Heart right ventricle (tissue), 16 donors: ENCODE measurements around the gene USHBP1. TPM values are rescaled to one million over a fixed set of nuclear protein-coding genes. Genes with fewer than 3 reads are reported as not detected.

Experiments used
- ATAC-seq, 8 donors: fragments of 200-7000 bp; cut with Tn5 transposase; one replicate each; pipeline ENCODE4 v1.9.1; 2020; ENCODE audit warnings: mild to moderate bottlenecking in 8 of 8, moderate library complexity in 8 of 8, moderate number of reproducible peaks in 1 of 8
- DNase-seq, 2 donors: peaks; one replicate each; pipeline ENCODE4 v3.0.0-alpha.2; 2020
- H3K27ac ChIP-seq, 10 donors: fragments of 200-600 bp; sonication (generic) in 2 of 10; one replicate each; pipeline versions ENCODE4 v1.5.0 to v1.8.0; 2020 to 2022; ENCODE audit warnings: mild to moderate bottlenecking in 3 of 10
- H3K27me3 ChIP-seq, 7 donors: fragments of 200-600 bp; one replicate each; pipeline ENCODE4 v1.8.0; 2021 to 2022; ENCODE audit warnings: mild to moderate bottlenecking in 2 of 7
- H3K36me3 ChIP-seq, 9 donors: fragments of 200-600 bp; sonication (generic) in 1 of 9; one replicate each; pipeline versions ENCODE4 v1.5.0 to v1.8.0; 2020 to 2022; ENCODE audit warnings: mild to moderate bottlenecking in 2 of 9
- H3K4me1 ChIP-seq, 9 donors: fragments of 200-600 bp; sonication (generic) in 1 of 9; one replicate each; pipeline versions ENCODE4 v1.5.0 to v1.8.0; 2020 to 2022; ENCODE audit warnings: mild to moderate bottlenecking in 4 of 9
- H3K4me3 ChIP-seq, 10 donors: fragments of 200-600 bp; sonication (generic) in 2 of 10; one replicate each; pipeline versions ENCODE4 v1.5.0 to v1.8.0; 2020 to 2022; ENCODE audit warnings: mild to moderate bottlenecking in 7 of 10, moderate library complexity in 2 of 10
- H3K9me3 ChIP-seq, 11 donors: fragments of 200-600 bp in 10 of 11; sonication (generic) in 2 of 11; one replicate each; pipeline versions ENCODE4 v1.5.0 to v1.8.0; 2013 to 2022; ENCODE audit warnings: mild to moderate bottlenecking in 2 of 11, control low read depth in 1 of 11, moderate library complexity in 1 of 11
- WGBS, 2 donors: extraction: QIAGEN DNeasy Blood & Tissue Kit; methylation state at CpG; one replicate each; pipeline ENCODE4 v1.1.7; 2013; ENCODE audit warnings: inconsistent platforms in 1 of 2; 5-methylcytosine and 5-hydroxymethylcytosine counted together
- intact Hi-C, 10 donors: fragments of 100-400 bp; cut with DNase I; formaldehyde crosslinking; loops; one replicate each; pipeline versions ENCODE4 v1.11.1 to v1.14.2; 2022
- polyA plus RNA-seq, 2 donors: library from polyadenylated mRNA; stranded (reverse); fragments of 200-250 nt; gene quantifications; one replicate each; pipeline ENCODE4 v1.2.3, GENCODE V29; 2013
- total RNA-seq, 10 donors: library from RNA; stranded (reverse); fragmentation: NEBNext Ultra II Directional in 3 of 10; extraction: Animal tissue kit (Norgen Biotek cat#: 25700) in 3 of 10; gene quantifications; one replicate each; pipeline versions ENCODE4 v1.2.1 to v1.2.4, GENCODE V29; 2021 to 2023
- TF ChIP-seq, protein P1 (sequence below), 9 donors: fragments of 200-600 bp; sonication (generic) in 2 of 9; IDR thresholded peaks; one replicate each; pipeline versions ENCODE4 v1.5.0 to v1.8.0; 2021 to 2022; ENCODE audit warnings: antibody characterized with exemption in 9 of 9, mild to moderate bottlenecking in 5 of 9, moderate library complexity in 1 of 9
- donor health status: Arrhythmogenic right ventricular cardiomyopathy.
- donor health status: ischemic (EF 13 %, LVEDD 7.1; RV severe dilation, severe dysfunction).
- donor health status: healthy with polysubstance abuse.
- donor health status: DM: no; HTN: yes; CAD: no.
- donor health status: DM: no; HTN: no; CAD: no.
- donor health status: ischemic (EF 25% LVEDD 6.9; RV normal size, moderate dysfunction).
- donor health status: ischemic (EF 25% LVEDD 5.7; RV mildly dilated, moderate dysfunction).
- donor health status: healthy.
- donor health status: DM: yes; HTN: yes; CAD: no.
- donor health status: Ischemic cardiomyopathy.
- donor health status: ischemic (EF 35%, LVEDD 5.7; RV mildly dilated, moderate dysfunction).
- donor health status: nonischemic (EF 11% LVEDD 7.7; RV severe dilation, severe dysfunction).
- donor health status: DM: yes; HTN: yes; CAD: no.
- donor health status: PGD.
- donor health status: ischemic (EF 29% LVEDD 5.4; RV normal size, mild dysfunction).
- donor health status: nonischemic (EF 23%, LVEDD 6.1; RV moderate dilation, normal function).

Gene USHBP1
- total and polyA plus RNA-seq, 12 donors, result 3.4 to 30.9 (median 7.1) TPM

DNA sequence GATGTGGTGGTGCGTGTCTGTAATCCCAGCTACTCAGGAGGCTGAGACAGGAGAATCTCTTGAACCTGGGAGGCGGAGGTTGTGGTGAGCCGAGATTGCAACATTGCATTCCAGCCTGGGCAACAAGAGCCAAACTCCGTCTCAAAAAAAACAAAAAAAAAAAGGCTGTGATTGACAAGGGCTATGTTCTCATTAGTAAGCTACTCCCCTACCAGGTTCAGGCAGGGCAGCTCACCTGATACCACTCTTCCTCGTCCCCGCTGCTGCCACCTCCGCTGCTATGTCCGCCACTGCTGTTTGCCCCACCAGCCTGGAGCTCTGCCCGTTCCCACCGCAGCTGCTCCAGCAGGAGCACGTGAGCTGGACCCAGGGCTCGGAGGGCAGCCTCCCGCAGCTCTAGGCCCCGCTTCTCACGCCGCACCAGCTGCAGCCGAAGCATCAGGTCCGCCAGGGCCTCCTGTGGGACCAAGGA is 9.4 kb downstream of the USHBP1 start:
- H3K27me3 ChIP-seq, result no peaks in the 10 kb centered on the region
- TF ChIP-seq, protein P1, sequence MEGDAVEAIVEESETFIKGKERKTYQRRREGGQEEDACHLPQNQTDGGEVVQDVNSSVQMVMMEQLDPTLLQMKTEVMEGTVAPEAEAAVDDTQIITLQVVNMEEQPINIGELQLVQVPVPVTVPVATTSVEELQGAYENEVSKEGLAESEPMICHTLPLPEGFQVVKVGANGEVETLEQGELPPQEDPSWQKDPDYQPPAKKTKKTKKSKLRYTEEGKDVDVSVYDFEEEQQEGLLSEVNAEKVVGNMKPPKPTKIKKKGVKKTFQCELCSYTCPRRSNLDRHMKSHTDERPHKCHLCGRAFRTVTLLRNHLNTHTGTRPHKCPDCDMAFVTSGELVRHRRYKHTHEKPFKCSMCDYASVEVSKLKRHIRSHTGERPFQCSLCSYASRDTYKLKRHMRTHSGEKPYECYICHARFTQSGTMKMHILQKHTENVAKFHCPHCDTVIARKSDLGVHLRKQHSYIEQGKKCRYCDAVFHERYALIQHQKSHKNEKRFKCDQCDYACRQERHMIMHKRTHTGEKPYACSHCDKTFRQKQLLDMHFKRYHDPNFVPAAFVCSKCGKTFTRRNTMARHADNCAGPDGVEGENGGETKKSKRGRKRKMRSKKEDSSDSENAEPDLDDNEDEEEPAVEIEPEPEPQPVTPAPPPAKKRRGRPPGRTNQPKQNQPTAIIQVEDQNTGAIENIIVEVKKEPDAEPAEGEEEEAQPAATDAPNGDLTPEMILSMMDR (IDR thresholded peaks at IDR 0.05), result no peak
- no peak overlapping the region for H3K4me3 ChIP-seq
- peaks cover 0 to 16% (median 6%) of the 10 kb centered on the region in 11 donors for H3K9me3 ChIP-seq
- 73 to 75% methylated on average over 18 of the region's 18 CpGs for WGBS, 2 donors
- intact Hi-C loops, result no loop called here
- peaks cover 0 to 90% (median 0%) of the 10 kb centered on the region in 9 donors for H3K36me3 ChIP-seq
- DNase-seq (no peak), ATAC-seq (no peak)
- no peaks in the 10 kb centered on the region for H3K4me1 ChIP-seq
- no peak overlapping the region for H3K27ac ChIP-seq

DNA sequence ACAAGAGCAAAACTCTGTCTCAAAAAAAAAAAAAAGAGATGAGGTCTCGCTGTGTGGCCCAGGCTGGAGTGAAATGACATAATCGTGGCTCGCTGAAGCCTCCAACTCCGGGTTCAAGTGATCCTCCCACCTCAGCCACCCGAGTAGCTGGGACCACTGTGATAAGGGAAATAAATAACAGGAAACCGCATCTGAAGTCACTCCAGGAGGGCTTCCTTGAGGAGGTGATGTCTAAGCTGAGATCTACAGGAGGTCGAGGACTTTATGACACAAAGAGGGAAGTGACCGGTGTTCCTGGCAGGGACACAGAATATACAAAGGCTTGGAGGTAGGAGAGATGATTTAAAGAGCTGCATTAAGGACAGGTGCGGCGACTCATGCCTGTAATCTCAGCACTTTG is 9.9 kb downstream of the USHBP1 start:
- WGBS, 2 donors, result 82 to 85% methylated on average over 10 of the region's 10 CpGs
- H3K27me3 ChIP-seq, result no peaks in the 10 kb centered on the region
- DNase-seq (no peak), ATAC-seq (no peak)
- TF ChIP-seq, protein P1 (IDR thresholded peaks at IDR 0.05), result no peak
- H3K9me3 ChIP-seq, result peaks cover 0 to 11% (median 6%) of the 10 kb centered on the region in 11 donors
- no peak overlapping the region for H3K4me3 ChIP-seq
- no peak overlapping the region for H3K27ac ChIP-seq
- intact Hi-C loops, result no loop called here
- no peaks in the 10 kb centered on the region for H3K4me1 ChIP-seq
- H3K36me3 ChIP-seq, result peaks cover 0 to 90% (median 0%) of the 10 kb centered on the region in 9 donors

DNA sequence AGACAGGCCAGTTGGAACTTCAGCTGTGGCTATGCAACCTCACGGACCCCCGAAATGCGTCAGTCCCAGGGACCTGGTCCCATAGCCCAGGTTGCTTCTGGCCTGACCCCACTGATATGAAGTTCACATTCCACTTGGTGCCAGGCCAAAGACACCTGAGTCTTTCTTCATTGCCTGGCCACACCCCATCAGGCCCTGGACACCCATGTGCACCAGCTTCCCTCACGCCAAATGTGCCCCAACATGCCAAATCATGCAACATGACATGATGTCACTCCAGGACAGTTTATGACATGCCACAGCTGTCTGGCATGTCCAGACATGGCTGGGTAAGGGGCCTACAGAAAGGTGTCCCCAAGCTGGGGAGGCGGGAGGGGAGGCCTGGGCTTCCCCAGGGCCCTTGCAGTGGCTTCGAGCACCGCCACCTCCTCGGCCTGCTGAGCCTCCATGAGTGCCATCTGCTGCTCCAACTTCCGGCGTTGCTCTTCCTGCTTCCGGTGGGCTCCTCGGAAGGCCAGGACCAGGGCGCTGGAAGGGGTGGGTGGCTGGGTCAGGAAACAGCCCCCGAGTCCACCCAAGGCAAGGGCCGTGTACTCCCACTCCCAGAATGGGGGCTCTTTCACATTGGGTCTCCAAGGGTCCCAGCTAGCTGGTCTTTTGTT is 14.5 kb downstream of the USHBP1 start:
- intact Hi-C loops, result no loop called here
- peaks cover 8 to 20% (median 14%) of the 10 kb centered on the region in 9 donors for H3K4me1 ChIP-seq
- TF ChIP-seq, protein P1 (IDR thresholded peaks at IDR 0.05), result no peak
- no peak for ATAC-seq
- H3K9me3 ChIP-seq, result no peaks in the 10 kb centered on the region
- H3K27ac ChIP-seq, result no peak overlapping the region
- WGBS, 2 donors, result 71 to 83% methylated on average over 15 of the region's 15 CpGs
- peaks cover 0 to 54% (median 0%) of the 10 kb centered on the region in 9 donors for H3K36me3 ChIP-seq
- no peak for DNase-seq
- no peaks in the 10 kb centered on the region for H3K27me3 ChIP-seq
- H3K4me3 ChIP-seq, result no peak overlapping the region

DNA sequence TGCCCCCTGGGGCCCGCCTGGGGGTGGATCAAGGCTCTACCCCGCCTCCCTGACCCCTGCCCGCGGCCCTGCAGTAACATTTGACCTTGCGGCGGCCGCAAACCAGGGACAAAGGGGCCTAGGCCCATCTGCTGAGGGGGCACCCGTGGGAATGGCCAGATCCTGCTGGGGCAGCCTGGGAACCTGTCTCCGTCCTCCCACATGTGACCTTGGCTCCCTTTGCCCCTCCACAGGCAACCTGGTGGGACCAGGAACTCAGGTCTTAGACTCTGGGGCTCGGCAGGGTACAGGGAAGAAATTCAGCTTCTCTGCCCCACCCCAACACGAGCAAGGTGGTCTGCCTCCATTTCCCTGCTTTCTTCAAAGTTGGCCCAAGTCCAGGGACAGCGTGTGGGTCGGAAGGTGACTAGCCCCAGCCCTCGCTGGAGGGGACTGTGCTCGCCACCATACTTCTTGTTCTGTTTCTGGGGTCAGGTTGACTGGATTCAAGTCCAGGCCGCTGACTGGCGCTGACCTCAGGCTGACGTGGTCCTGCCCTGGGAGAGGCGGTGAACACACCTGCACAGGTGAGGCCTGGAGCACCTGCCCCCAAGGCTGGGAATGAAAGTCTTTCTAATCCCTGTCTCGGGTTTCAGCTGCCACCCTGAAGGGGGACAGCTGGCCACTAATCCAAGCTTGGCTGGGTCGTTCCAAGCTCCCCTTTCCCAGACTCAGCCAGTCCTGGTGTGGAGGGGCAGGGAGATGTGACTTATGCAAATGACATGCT is 16.4 kb downstream of the USHBP1 start:
- 68 to 70% methylated on average over 21 of the region's 21 CpGs for WGBS, 2 donors
- Histone ChIP-seq H3K4me1 (peaks cover 10 to 30% (median 25%) of the 10 kb centered on the region in 9 donors), H3K27ac (peak overlapping the region in 2 of 10 donors; percentile 15 to 86), H3K36me3 (peaks cover 0 to 37% (median 0%) of the 10 kb centered on the region in 9 donors), H3K4me3 (no peak overlapping the region), H3K27me3 (no peaks in the 10 kb centered on the region), H3K9me3 (no peaks in the 10 kb centered on the region)
- DNase-seq (no peak), ATAC-seq (no peak)
- TF ChIP-seq, protein P1 (IDR thresholded peaks at IDR 0.05), result no peak
- intact Hi-C loops, result no loop called here
